AG10803 (cell line): ENCODE measurements around the gene SLC40A1.

Experiments
- DNase-seq: peaks from one replicate; pipeline ENCODE4 v3.0.0; 2010; ENCODE audit warnings: low read depth
- H3K4me3 ChIP-seq: 2 replicates; pipeline ENCODE4 v1.5.1; 2011; ENCODE audit warnings: mild to moderate bottlenecking, low read length, control low read depth
- CTCF ChIP-seq: conservative IDR thresholded peaks from 2 replicates; pipeline ENCODE4 v1.5.1; 2011; ENCODE audit warnings: mild to moderate bottlenecking, low read length, control low read depth, inconsistent platforms

SLC40A1 gene

GRCh38 chr2:189561371-189562038 lies 19.1 kb downstream of the SLC40A1 start:
- TF ChIP-seq CTCF, result no peak

GRCh38 chr2:189560273-189560586 lies 20.4 kb downstream of the SLC40A1 start:
- no peak for TF ChIP-seq CTCF
- no peak for DNase-seq

More at GRCh38 chr2:189561371-189562038, 19.1 kb downstream of the SLC40A1 start:
- DNase-seq, result no peak
- no peak overlapping the region for H3K4me3 ChIP-seq

GRCh38 chr2:189559579-189560272 lies 20.9 kb downstream of the SLC40A1 start:
- DNase-seq, result no peak
- no peak for TF ChIP-seq CTCF
- H3K4me3 ChIP-seq, result no peak overlapping the region

More at GRCh38 chr2:189560273-189560586, 20.4 kb downstream of the SLC40A1 start:
- H3K4me3 ChIP-seq, result no peak overlapping the region

GRCh38 chr2:189558516-189559272 lies 21.9 kb downstream of the SLC40A1 start:
- no peak for DNase-seq
- TF ChIP-seq CTCF, result no peak
- no peak overlapping the region for H3K4me3 ChIP-seq

- no peak for DNase-seq
- TF ChIP-seq CTCF, result no peak
- H3K4me3 ChIP-seq, result no peak overlapping the region
These were observed 23.2 kb downstream of the SLC40A1 start for GRCh38 chr2:189557373-189557772.

- H3K4me3 ChIP-seq, result no peak overlapping the region
- no peak for TF ChIP-seq CTCF
- DNase-seq, result no peak
These were observed 24.1 kb downstream of the SLC40A1 start for GRCh38 chr2:189556526-189556925.

GRCh38 chr2:189555232-189555631 lies 25.4 kb downstream of the SLC40A1 start:
- TF ChIP-seq CTCF, result no peak
- no peak overlapping the region for H3K4me3 ChIP-seq
- DNase-seq, result no peak
